Activated T-cell treated with anti-CD3 and anti-CD28 coated beads, Interleukin-2, amount 50 U/mL, for 24 hours (primary cell): ENCODE results near the gene ACOT12.
"Not testable (repeated sequence)": the region's sequence is repeated elsewhere in the genome, so short reads cannot be mapped to it uniquely, and the experiment has no call there.

Source experiments
- DNase-seq: peaks from one replicate; pipeline ENCODE4 v3.0.0-alpha.2; 2020
- H3K27ac Mint-ChIP-seq: 2 replicates; pipeline ENCODE4 v1.8.0; 2020; ENCODE audit warnings: mild to moderate bottlenecking, mixed read lengths
- H3K27me3 Mint-ChIP-seq: 2 replicates; pipeline ENCODE4 v1.8.0; 2020; ENCODE audit warnings: mixed read lengths
- H3K36me3 Mint-ChIP-seq: 2 replicates; pipeline ENCODE4 v1.8.0; 2020; ENCODE audit warnings: low read depth, mixed read lengths
- H3K4me1 Mint-ChIP-seq: 2 replicates; pipeline ENCODE4 v1.8.0; 2020; ENCODE audit warnings: low read depth, mixed read lengths
- H3K4me3 Mint-ChIP-seq: 2 replicates; pipeline ENCODE4 v1.8.0; 2020; ENCODE audit warnings: mild to moderate bottlenecking, moderate library complexity, mixed read lengths
- H3K9me3 Mint-ChIP-seq: 2 replicates; pipeline ENCODE4 v1.8.0; 2020; ENCODE audit warnings: mixed read lengths

The ACOT12 gene

DNA sequence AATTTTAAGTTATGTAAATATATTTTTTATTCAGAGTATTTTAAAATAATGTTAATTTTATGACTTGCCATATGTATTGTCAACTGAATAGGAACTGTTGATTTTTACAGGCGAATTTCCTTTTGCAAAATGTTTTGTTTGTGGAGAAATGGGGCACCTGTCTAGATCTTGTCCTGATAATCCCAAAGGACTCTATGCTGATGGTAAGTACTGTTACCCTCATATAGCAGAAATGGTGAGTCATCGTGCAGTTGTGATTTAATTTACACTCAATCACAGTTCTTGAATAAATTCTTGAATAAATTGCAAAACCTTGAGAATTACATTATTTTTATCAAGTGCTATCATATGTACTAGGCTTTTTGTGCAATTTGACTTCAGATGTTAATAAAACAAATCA is 85.1 kb downstream of the ACOT12 start:
- DNase-seq: no peak
- Mint-ChIP-seq H3K4me3 (no peak overlapping the region), H3K27ac (no peak overlapping the region), H3K27me3 (no peaks in the 10 kb centered on the region), H3K36me3 (peaks cover 73% of the 10 kb centered on the region), H3K9me3 (no peaks in the 10 kb centered on the region), H3K4me1 (peaks cover 22% of the 10 kb centered on the region)

GRCh38 chr5:81305785-81306184 is 88.1 kb downstream of the ACOT12 start:
- H3K4me1 Mint-ChIP-seq: peaks cover 32% of the 10 kb centered on the region
- no peaks in the 10 kb centered on the region for H3K9me3 Mint-ChIP-seq
- H3K4me3 Mint-ChIP-seq: peak overlapping the region; percentile 46
- DNase-seq: no peak
- H3K36me3 Mint-ChIP-seq: peaks cover 61% of the 10 kb centered on the region
- no peaks in the 10 kb centered on the region for H3K27me3 Mint-ChIP-seq
- H3K27ac Mint-ChIP-seq: peak overlapping the region; percentile 86

- Mint-ChIP-seq H3K4me3 (peak overlapping the region; percentile 40), H3K4me1 (peaks cover 51% of the 10 kb centered on the region), H3K27ac (no peak overlapping the region), H3K36me3 (peaks cover 51% of the 10 kb centered on the region), H3K27me3 (no peaks in the 10 kb centered on the region), H3K9me3 (no peaks in the 10 kb centered on the region)
- DNase-seq: no peak
These were observed 90.4 kb downstream of the ACOT12 start for GRCh38 chr5:81303563-81303962.

DNA sequence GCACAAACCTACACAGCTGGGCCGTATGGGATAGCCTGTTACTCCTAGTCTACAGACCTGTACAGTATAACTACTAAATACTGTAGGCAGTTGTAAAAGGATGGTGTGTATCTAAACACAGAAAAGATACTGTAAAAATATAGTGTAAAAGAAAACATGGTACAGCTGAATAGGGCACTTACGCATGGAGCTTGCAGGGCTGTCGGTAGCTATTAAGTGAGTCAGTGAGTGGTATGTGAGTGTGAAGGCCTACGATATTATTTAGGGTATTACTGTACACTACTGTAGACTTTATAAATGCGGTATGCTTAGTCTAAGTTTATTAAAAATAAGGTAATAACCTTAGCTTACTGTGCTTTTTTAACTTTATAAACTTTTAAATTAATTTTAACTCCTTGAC is 91.3 kb downstream of the ACOT12 start:
- H3K9me3 Mint-ChIP-seq: no peaks in the 10 kb centered on the region
- H3K4me1 Mint-ChIP-seq: peaks cover 60% of the 10 kb centered on the region
- peak overlapping the region; percentile 89 for H3K4me3 Mint-ChIP-seq
- no peak for DNase-seq
- peak overlapping the region; percentile 95 for H3K27ac Mint-ChIP-seq
- H3K27me3 Mint-ChIP-seq: no peaks in the 10 kb centered on the region
- H3K36me3 Mint-ChIP-seq: peaks cover 51% of the 10 kb centered on the region

- no peaks in the 10 kb centered on the region for H3K27me3 Mint-ChIP-seq
- no peaks in the 10 kb centered on the region for H3K9me3 Mint-ChIP-seq
- DNase-seq: peak; percentile 92
- peak within 1 kb of the TSS; percentile 89 for H3K4me3 Mint-ChIP-seq
- H3K36me3 Mint-ChIP-seq: peaks cover 52% of the 10 kb centered on the region
- peaks cover 65% of the 10 kb centered on the region for H3K4me1 Mint-ChIP-seq
- peak within 1 kb of the TSS; percentile 95 for H3K27ac Mint-ChIP-seq
These were observed 92.5 kb downstream of the ACOT12 start, which contains the start of gene ZCCHC9 for GRCh38 chr5:81301271-81302015. TSS of gene ZCCHC9 (plus strand) at chr5:81301587. CDS start at chr5:81304758, 3,171 bp downstream.

- H3K27me3 Mint-ChIP-seq: no peaks in the 10 kb centered on the region
- H3K27ac Mint-ChIP-seq: peak overlapping the region; percentile 95
- peak overlapping the region; percentile 89 for H3K4me3 Mint-ChIP-seq
- DNase-seq: no peak
- peaks cover 61% of the 10 kb centered on the region for H3K4me1 Mint-ChIP-seq
- no peaks in the 10 kb centered on the region for H3K9me3 Mint-ChIP-seq
- peaks cover 48% of the 10 kb centered on the region for H3K36me3 Mint-ChIP-seq
These were observed 93.0 kb downstream of the ACOT12 start for GRCh38 chr5:81300921-81301270.

GRCh38 chr5:81297531-81297930 is 96.4 kb downstream of the ACOT12 start:
- Mint-ChIP-seq H3K4me3 (no peak overlapping the region), H3K4me1 (peaks cover 55% of the 10 kb centered on the region), H3K9me3 (peaks cover 9% of the 10 kb centered on the region), H3K36me3 (peaks cover 49% of the 10 kb centered on the region), H3K27me3 (no peaks in the 10 kb centered on the region), H3K27ac (no peak overlapping the region)
- no peak for DNase-seq

- Mint-ChIP-seq H3K9me3 (peaks cover 18% of the 10 kb centered on the region), H3K4me1 (peaks cover 65% of the 10 kb centered on the region), H3K27ac (peak overlapping the region; percentile 31), H3K36me3 (peaks cover 50% of the 10 kb centered on the region)
- DNase-seq, H3K4me3 Mint-ChIP-seq, H3K27me3 Mint-ChIP-seq: not testable (repeated sequence)
These were observed 99.9 kb downstream of the ACOT12 start for GRCh38 chr5:81294021-81294420.

DNA sequence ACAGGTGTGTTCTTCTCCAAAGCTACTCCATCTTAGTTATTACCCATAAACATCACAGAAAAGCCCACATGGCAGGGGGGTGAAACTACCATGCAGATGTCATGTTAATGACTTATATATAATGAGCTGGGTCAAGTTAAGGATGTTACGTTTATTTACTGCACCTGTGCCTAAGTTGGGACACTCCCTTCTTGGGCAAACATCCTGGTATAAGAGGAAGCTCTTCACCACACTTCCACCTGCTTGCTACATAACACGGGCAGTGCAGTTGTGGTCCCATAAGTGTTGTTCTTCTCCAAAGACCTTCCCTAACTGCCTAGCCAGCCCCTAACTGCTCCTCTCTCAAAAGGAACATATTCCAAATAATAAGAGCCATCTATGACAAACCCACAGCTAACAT is 101.8 kb downstream of the ACOT12 start:
- Mint-ChIP-seq H3K36me3 (peaks cover 49% of the 10 kb centered on the region), H3K27ac (no peak overlapping the region), H3K9me3 (peaks cover 18% of the 10 kb centered on the region), H3K4me3 (no peak overlapping the region), H3K27me3 (no peaks in the 10 kb centered on the region), H3K4me1 (peaks cover 59% of the 10 kb centered on the region)
- no peak for DNase-seq

DNA sequence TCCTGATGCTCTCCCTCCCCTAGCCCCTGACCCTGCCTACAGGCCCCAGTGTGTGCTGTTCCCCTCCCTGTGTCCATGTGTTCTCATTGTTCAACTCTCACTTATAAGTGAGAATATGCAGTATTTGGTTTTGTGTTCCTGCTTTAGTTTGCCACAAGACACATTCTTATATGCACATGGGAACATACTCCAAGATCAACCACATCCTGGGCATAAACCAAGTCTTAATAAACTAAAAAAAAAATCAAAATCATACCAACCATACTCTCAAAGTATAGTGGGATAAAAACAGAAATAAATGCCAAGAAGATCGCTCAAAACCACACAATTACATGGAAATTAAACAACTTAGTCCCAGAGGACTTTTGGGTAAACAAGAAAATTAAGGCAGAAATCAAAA is 103.8 kb downstream of the ACOT12 start:
- Mint-ChIP-seq H3K4me1 (peaks cover 73% of the 10 kb centered on the region), H3K9me3 (peaks cover 18% of the 10 kb centered on the region), H3K36me3 (peaks cover 60% of the 10 kb centered on the region), H3K27me3 (no peaks in the 10 kb centered on the region), H3K4me3 (no peak overlapping the region), H3K27ac (no peak overlapping the region)
- no peak for DNase-seq

GRCh38 chr5:81288021-81288433 is 105.9 kb downstream of the ACOT12 start:
- Mint-ChIP-seq H3K4me1 (peaks cover 63% of the 10 kb centered on the region), H3K4me3 (no peak overlapping the region), H3K27ac (peak overlapping the region; percentile 69), H3K27me3 (no peaks in the 10 kb centered on the region), H3K9me3 (peaks cover 11% of the 10 kb centered on the region), H3K36me3 (peaks cover 55% of the 10 kb centered on the region)
- no peak for DNase-seq

DNA sequence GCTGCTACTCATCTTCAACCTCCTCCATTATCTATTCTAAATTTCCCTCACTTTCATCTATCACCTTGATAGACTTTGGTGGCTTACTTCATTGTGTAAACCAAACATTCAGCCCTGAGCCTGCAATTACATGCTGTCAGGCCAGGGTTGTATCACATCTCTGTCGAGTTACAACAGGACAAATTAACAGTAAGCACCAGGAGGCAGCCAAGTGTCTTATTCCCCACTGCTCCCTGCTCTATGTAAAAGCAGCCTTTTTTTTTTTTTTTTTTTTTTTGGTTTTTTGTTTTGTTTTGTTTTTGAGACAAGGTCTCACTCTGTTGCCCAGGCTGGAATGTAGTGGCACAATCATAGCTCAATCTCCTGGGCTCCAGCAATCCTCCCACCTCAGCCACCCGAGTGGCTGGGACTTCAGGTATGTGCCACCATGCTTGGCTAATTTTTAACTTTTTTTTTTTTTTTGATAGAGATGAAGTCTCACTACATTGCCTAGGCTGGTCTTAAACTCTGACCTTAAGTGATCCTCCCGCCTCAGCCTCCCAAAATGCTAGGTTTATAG is 107.8 kb downstream of the ACOT12 start:
- Mint-ChIP-seq H3K9me3 (peaks cover 1% of the 10 kb centered on the region), H3K4me1 (peaks cover 54% of the 10 kb centered on the region), H3K4me3 (no peak overlapping the region), H3K27me3 (no peaks in the 10 kb centered on the region), H3K27ac (no peak overlapping the region), H3K36me3 (peaks cover 45% of the 10 kb centered on the region)
- DNase-seq: no peak

GRCh38 chr5:81283976-81284375 is 110.0 kb downstream of the ACOT12 start:
- DNase-seq: no peak
- Mint-ChIP-seq H3K27me3 (no peaks in the 10 kb centered on the region), H3K4me3 (no peak overlapping the region), H3K9me3 (no peaks in the 10 kb centered on the region), H3K36me3 (peaks cover 38% of the 10 kb centered on the region), H3K4me1 (peaks cover 35% of the 10 kb centered on the region), H3K27ac (no peak overlapping the region)
